Esophagus muscularis mucosa (tissue), 3 donors: ENCODE results near the gene CCDC158.

Source experiments
- POLR2AphosphoS5 ChIP-seq, 2 donors: sonication (generic); formaldehyde crosslinking; IDR thresholded peaks; one replicate each; pipeline ENCODE4 v1.6.1; 2017; ENCODE audit warnings: antibody characterized with exemption in 2 of 2
- TF ChIP-seq, protein P1 (sequence below), 3 experiments: fragments of 200-600 bp in 2 of 3; fragments of 450-650 bp in 1 of 3; sonication (generic) in 2 of 3; IDR thresholded peaks; one replicate each; pipeline ENCODE4 v1.5.1; 2017 to 2019; ENCODE audit warnings: antibody characterized with exemption in 3 of 3, mild to moderate bottlenecking in 2 of 3, moderate library complexity in 1 of 3

DNA sequence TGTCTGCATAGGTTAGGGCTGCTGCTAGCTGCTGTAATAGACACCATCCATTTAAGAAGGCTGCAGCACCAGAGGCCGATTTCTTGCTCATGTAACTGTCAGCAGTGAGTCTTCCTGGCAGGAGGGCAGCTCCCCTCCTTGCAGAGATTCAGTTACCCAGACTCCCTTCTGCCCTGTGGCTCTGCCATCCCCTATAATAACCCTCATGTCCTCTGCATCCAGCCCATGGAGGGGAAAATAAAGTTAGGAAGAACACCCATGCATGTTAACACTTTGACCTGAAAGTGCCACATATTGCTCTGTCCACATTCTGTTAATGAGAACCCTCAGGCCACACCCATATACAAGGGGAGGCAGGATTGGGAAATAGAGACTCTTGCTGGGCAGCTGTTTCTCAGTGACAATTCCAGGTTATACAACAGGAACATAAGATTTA is 109.0 kb downstream of the CCDC158 start:
- no peak for TF ChIP-seq POLR2AphosphoS5 (IDR thresholded peaks at IDR 0.05)
- TF ChIP-seq, protein P1, sequence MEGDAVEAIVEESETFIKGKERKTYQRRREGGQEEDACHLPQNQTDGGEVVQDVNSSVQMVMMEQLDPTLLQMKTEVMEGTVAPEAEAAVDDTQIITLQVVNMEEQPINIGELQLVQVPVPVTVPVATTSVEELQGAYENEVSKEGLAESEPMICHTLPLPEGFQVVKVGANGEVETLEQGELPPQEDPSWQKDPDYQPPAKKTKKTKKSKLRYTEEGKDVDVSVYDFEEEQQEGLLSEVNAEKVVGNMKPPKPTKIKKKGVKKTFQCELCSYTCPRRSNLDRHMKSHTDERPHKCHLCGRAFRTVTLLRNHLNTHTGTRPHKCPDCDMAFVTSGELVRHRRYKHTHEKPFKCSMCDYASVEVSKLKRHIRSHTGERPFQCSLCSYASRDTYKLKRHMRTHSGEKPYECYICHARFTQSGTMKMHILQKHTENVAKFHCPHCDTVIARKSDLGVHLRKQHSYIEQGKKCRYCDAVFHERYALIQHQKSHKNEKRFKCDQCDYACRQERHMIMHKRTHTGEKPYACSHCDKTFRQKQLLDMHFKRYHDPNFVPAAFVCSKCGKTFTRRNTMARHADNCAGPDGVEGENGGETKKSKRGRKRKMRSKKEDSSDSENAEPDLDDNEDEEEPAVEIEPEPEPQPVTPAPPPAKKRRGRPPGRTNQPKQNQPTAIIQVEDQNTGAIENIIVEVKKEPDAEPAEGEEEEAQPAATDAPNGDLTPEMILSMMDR (IDR thresholded peaks at IDR 0.05) = no peak
